ENCODE data around the gene PRKCA. TPM values are rescaled to one million over a fixed set of nuclear protein-coding genes. Genes with fewer than 3 reads are reported as not detected.
"Not testable (repeated sequence)": the region's sequence is repeated elsewhere in the genome, so short reads cannot be mapped to it uniquely, and the experiment has no call there.

Gene PRKCA
- total RNA-seq, 6 experiments from 2014 or later, result 81.2 to 106 (median 92.9) TPM

GRCh38 chr17:66722341-66722740 is 419.9 kb downstream of the PRKCA start:
- H3K4me1 Mint-ChIP-seq (ENCODE audit: low read depth), result peaks cover 11% of the 10 kb centered on the region; the same call in 1 of the 2 replicates
- H3K4me3 Mint-ChIP-seq, result no peak overlapping the region
- DNase-seq, result no peak
- peaks cover 15% of the 10 kb centered on the region for H3K36me3 Mint-ChIP-seq (ENCODE audit: low read depth)
- H3K27me3 Mint-ChIP-seq (ENCODE audit: insufficient read depth), result peaks cover 4% of the 10 kb centered on the region; the same call in 1 of the 2 replicates
- no peak overlapping the region for H3K27ac Mint-ChIP-seq
- H3K9me3 Mint-ChIP-seq, result no peaks in the 10 kb centered on the region
- TF ChIP-seq CTCF (IDR thresholded peaks at IDR 0.05), result no peak

- H3K27ac Mint-ChIP-seq, result no peak overlapping the region; the same call in 1 of the 2 replicates
- no peak for DNase-seq
- peaks cover 11% of the 10 kb centered on the region; the same call in 1 of the 2 replicates for H3K4me1 Mint-ChIP-seq (ENCODE audit: low read depth)
These were observed 422.3 kb downstream of the PRKCA start for GRCh38 chr17:66724581-66725341.

DNA sequence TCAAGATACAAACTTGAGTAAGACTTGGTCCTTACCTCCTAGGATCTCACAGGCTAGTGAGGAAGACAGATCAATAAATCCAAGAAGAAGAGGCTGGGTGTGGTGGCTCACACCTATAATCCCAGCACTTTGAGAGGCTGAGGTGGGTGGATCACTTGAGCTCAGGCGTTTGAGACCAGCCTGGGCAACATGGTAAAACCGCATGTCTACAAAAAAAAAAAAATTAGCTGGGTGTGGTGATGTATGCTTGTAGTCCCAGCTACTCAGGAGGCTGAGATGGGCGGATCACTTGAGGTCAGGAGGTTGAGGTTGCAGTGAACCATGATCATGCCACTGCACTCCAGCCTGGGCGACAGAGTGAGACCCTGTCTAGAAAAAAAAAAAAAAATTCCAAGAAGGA is 423.0 kb downstream of the PRKCA start:
- not testable (repeated sequence) for H3K36me3 Mint-ChIP-seq (ENCODE audit: low read depth); DNase-seq; H3K4me3 Mint-ChIP-seq; H3K9me3 Mint-ChIP-seq; H3K27ac Mint-ChIP-seq; H3K27me3 Mint-ChIP-seq (ENCODE audit: insufficient read depth)
- peaks cover 11% of the 10 kb centered on the region; the same call in 1 of the 2 replicates for H3K4me1 Mint-ChIP-seq (ENCODE audit: low read depth)

More at GRCh38 chr17:66724581-66725341, 422.3 kb downstream of the PRKCA start:
- H3K9me3 Mint-ChIP-seq, result no peaks in the 10 kb centered on the region
- H3K36me3 Mint-ChIP-seq (ENCODE audit: low read depth), result no peaks in the 10 kb centered on the region
- no peak for TF ChIP-seq CTCF (IDR thresholded peaks at IDR 0.05)
- H3K4me3 Mint-ChIP-seq, result no peak overlapping the region
- H3K27me3 Mint-ChIP-seq (ENCODE audit: insufficient read depth), result peaks cover 4% of the 10 kb centered on the region; the same call in 1 of the 2 replicates

DNA sequence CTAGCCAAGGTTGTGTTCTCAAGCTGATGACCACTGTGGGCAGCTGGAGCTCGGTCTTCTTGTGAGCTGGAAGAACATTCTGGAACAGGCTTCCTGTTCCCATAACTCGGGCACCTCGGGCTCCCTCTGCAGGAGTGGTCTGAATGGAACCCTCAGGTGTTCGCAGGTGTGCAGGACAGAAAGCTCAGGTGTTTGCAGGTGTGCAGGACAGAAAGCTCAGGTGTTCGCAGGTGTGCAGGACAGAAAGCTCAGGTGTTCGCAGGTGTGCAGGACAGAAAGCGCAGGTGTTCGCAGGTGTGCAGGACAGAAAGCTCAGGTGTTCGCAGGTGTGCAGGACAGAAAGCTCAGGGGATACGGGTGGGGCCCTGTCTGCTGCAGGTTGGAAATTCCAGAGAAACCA is 423.5 kb downstream of the PRKCA start:
- DNase-seq, result no peak
- Mint-ChIP-seq H3K36me3 (ENCODE audit: low read depth) (no peaks in the 10 kb centered on the region), H3K9me3 (no peaks in the 10 kb centered on the region), H3K27ac (no peak overlapping the region), H3K4me1 (ENCODE audit: low read depth) (peaks cover 11% of the 10 kb centered on the region; the same call in 1 of the 2 replicates), H3K27me3 (ENCODE audit: insufficient read depth) (peaks cover 4% of the 10 kb centered on the region; the same call in 1 of the 2 replicates), H3K4me3 (no peak overlapping the region)
- no peak for TF ChIP-seq CTCF (IDR thresholded peaks at IDR 0.05)

- H3K9me3 Mint-ChIP-seq, result no peaks in the 10 kb centered on the region
These were observed 424.0 kb downstream of the PRKCA start for GRCh38 chr17:66726371-66726770.

More at GRCh38 chr17:66726371-66726770, 424.0 kb downstream of the PRKCA start:
- TF ChIP-seq CTCF (IDR thresholded peaks at IDR 0.05), result no peak
- Mint-ChIP-seq H3K4me3 (no peak overlapping the region), H3K27ac (no peak overlapping the region), H3K27me3 (ENCODE audit: insufficient read depth) (peaks cover 4% of the 10 kb centered on the region; the same call in 1 of the 2 replicates), H3K36me3 (ENCODE audit: low read depth) (no peaks in the 10 kb centered on the region), H3K4me1 (ENCODE audit: low read depth) (peaks cover 11% of the 10 kb centered on the region; the same call in 1 of the 2 replicates)
- DNase-seq, result no peak

Measured in HFFc6 (cell line).